Measurements from ENCODE around the gene ST14.
"Not testable (repeated sequence)": the region's sequence is repeated elsewhere in the genome, so short reads cannot be mapped to it uniquely, and the experiment has no call there.

Gene ST14

DNA sequence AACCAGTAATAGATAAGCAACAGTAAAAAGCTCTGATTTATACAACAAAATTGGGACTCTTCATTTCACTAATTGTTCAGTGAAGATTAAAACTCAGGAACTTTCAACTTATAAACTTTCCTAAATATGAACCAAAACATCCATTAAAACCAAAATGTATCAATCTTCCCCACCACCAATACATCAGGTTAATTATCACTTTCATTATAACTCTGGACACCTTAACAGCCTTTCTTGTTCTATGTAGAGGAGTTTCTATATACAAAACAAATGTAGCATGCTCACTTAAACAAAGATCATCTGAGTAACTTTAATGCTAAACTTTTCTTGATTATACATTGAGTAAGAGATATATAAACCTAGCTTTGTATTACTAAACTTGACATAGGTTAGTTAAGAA lies 74.7 kb downstream of the ST14 start:
- peaks cover 38 to 64% (median 42%) of the 10 kb centered on the region in 3 donors for H3K36me3 ChIP-seq
- TF ChIP-seq, protein P1, sequence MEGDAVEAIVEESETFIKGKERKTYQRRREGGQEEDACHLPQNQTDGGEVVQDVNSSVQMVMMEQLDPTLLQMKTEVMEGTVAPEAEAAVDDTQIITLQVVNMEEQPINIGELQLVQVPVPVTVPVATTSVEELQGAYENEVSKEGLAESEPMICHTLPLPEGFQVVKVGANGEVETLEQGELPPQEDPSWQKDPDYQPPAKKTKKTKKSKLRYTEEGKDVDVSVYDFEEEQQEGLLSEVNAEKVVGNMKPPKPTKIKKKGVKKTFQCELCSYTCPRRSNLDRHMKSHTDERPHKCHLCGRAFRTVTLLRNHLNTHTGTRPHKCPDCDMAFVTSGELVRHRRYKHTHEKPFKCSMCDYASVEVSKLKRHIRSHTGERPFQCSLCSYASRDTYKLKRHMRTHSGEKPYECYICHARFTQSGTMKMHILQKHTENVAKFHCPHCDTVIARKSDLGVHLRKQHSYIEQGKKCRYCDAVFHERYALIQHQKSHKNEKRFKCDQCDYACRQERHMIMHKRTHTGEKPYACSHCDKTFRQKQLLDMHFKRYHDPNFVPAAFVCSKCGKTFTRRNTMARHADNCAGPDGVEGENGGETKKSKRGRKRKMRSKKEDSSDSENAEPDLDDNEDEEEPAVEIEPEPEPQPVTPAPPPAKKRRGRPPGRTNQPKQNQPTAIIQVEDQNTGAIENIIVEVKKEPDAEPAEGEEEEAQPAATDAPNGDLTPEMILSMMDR (IDR thresholded peaks at IDR 0.05) = no peak

DNA sequence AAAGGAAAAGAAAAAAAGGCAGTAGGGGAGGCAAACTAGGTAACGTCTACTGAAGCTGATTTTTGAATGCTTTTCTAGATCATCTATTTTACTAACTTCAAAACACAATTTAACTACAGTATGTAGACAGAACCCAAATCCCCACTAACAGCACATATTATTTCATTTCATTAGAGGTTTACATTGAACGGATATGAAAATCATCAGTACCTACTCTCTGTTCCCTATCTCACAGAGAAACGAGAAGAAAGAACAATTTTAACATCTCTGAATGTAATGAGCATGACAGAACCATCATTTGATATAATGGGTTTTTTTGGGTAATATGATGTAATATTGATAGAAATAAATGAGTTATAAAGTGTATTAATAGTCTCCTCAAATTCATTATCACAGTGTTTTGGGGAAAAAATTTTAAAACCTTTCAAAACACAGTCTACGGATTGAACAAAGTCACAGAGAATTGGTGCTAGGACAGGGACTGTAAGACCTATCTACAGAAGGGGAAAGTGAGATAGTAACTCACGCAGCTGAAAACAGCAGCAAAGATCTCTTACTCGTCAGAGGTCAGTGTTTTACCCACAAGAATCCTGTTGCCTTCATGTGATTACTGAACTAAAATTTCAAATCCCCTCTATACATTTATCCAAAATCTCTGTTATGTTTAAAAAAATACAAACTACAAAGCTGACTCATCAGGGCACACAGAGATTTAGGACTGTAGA lies 77.9 kb downstream of the ST14 start:
- H3K9me3 ChIP-seq = no peaks in the 10 kb centered on the region
- no peaks in the 10 kb centered on the region for H3K4me1 ChIP-seq
- DNase-seq = no peak
- H3K27ac ChIP-seq = no peak overlapping the region
- peaks cover 32 to 58% (median 39%) of the 10 kb centered on the region in 3 donors for H3K36me3 ChIP-seq
- H3K27me3 ChIP-seq = no peaks in the 10 kb centered on the region
- intact Hi-C loops (cut with DNase I; ENCODE audit: low total_unique reads) = no loop called here
- H3K4me3 ChIP-seq = no peak overlapping the region
- TF ChIP-seq, protein P1 (IDR thresholded peaks at IDR 0.05) = no peak

More for the DNA sequence above, 74.7 kb downstream of the ST14 start:
- Histone ChIP-seq H3K4me3 (no peak overlapping the region), H3K27ac (no peak overlapping the region), H3K9me3 (no peaks in the 10 kb centered on the region), H3K27me3 (no peaks in the 10 kb centered on the region), H3K4me1 (no peaks in the 10 kb centered on the region)
- DNase-seq = no peak
- intact Hi-C loops (cut with DNase I; ENCODE audit: low total_unique reads) = no loop called here

DNA sequence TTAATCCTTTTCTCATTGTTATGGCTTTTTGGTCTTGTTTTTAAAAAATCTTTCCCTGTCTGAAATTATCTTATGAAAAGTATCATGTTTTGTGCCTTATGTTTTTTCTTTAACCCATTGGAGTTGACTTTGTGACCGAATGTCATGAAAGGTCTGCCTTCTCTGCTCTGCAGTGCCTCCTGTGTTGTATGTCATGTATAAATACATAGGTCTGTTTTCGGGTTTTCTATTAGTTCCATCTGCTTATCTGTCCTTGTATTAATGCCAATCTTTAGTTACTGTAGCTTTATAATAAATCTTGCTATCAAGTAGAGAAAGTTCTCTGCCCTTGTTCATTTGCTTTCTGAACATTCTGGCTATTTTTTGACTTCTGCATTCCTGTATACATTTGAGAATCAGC lies 82.1 kb downstream of the ST14 start:
- no peak for DNase-seq
- intact Hi-C loops (cut with DNase I; ENCODE audit: low total_unique reads) = no loop called here
- TF ChIP-seq, protein P1 (IDR thresholded peaks at IDR 0.05) = no peak
- Histone ChIP-seq H3K36me3 (peaks cover 12 to 25% (median 22%) of the 10 kb centered on the region in 3 donors), H3K4me1 (peaks cover 0 to 5% (median under 1%) of the 10 kb centered on the region in 4 donors), H3K27me3 (no peaks in the 10 kb centered on the region), H3K27ac (no peak overlapping the region), H3K4me3 (no peak overlapping the region), H3K9me3 (no peaks in the 10 kb centered on the region)

- Histone ChIP-seq H3K4me3 (no peak overlapping the region), H3K36me3 (peaks cover 0 to 6% (median 6%) of the 10 kb centered on the region in 3 donors), H3K27ac (no peak overlapping the region), H3K9me3 (no peaks in the 10 kb centered on the region), H3K4me1 (peaks cover 0 to 11% (median 3%) of the 10 kb centered on the region in 4 donors), H3K27me3 (no peaks in the 10 kb centered on the region)
- intact Hi-C loops (cut with DNase I; ENCODE audit: low total_unique reads) = no loop called here
- TF ChIP-seq, protein P1 (IDR thresholded peaks at IDR 0.05) = no peak
- no peak for DNase-seq
Observed at GRCh38 chr11:130243816-130244215, 84.2 kb downstream of the ST14 start.

- Histone ChIP-seq H3K4me1 (peaks cover 0 to 16% (median 4%) of the 10 kb centered on the region in 4 donors), H3K36me3 (no peaks in the 10 kb centered on the region), H3K27ac (no peak overlapping the region), H3K9me3 (no peaks in the 10 kb centered on the region), H3K27me3 (no peaks in the 10 kb centered on the region), H3K4me3 (no peak overlapping the region)
- intact Hi-C loops (cut with DNase I; ENCODE audit: low total_unique reads) = no loop called here
- no peak for DNase-seq
- TF ChIP-seq, protein P1 (IDR thresholded peaks at IDR 0.05) = no peak
Observed at GRCh38 chr11:130244848-130245247, 85.3 kb downstream of the ST14 start.

GRCh38 chr11:130245375-130245774 lies 85.8 kb downstream of the ST14 start:
- H3K27ac ChIP-seq; H3K27me3 ChIP-seq; DNase-seq; intact Hi-C loops (cut with DNase I; ENCODE audit: low total_unique reads); H3K9me3 ChIP-seq; H3K4me3 ChIP-seq; H3K36me3 ChIP-seq: not testable (repeated sequence)
- H3K4me1 ChIP-seq = peaks cover 0 to 19% (median 4%) of the 10 kb centered on the region in 4 donors
